ENCODE results near the gene PRKCH.

- TF ChIP-seq, protein P1, sequence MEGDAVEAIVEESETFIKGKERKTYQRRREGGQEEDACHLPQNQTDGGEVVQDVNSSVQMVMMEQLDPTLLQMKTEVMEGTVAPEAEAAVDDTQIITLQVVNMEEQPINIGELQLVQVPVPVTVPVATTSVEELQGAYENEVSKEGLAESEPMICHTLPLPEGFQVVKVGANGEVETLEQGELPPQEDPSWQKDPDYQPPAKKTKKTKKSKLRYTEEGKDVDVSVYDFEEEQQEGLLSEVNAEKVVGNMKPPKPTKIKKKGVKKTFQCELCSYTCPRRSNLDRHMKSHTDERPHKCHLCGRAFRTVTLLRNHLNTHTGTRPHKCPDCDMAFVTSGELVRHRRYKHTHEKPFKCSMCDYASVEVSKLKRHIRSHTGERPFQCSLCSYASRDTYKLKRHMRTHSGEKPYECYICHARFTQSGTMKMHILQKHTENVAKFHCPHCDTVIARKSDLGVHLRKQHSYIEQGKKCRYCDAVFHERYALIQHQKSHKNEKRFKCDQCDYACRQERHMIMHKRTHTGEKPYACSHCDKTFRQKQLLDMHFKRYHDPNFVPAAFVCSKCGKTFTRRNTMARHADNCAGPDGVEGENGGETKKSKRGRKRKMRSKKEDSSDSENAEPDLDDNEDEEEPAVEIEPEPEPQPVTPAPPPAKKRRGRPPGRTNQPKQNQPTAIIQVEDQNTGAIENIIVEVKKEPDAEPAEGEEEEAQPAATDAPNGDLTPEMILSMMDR (IDR thresholded peaks at IDR 0.05) = no peak
- TF ChIP-seq TCF7L2 (IDR thresholded peaks at IDR 0.05; ENCODE audit: low read depth, low read length) = no peak
- no peak for TF ChIP-seq POLR2AphosphoS5 (IDR thresholded peaks at IDR 0.05; ENCODE audit: low read depth, low read length)
- TF ChIP-seq, protein P2, sequence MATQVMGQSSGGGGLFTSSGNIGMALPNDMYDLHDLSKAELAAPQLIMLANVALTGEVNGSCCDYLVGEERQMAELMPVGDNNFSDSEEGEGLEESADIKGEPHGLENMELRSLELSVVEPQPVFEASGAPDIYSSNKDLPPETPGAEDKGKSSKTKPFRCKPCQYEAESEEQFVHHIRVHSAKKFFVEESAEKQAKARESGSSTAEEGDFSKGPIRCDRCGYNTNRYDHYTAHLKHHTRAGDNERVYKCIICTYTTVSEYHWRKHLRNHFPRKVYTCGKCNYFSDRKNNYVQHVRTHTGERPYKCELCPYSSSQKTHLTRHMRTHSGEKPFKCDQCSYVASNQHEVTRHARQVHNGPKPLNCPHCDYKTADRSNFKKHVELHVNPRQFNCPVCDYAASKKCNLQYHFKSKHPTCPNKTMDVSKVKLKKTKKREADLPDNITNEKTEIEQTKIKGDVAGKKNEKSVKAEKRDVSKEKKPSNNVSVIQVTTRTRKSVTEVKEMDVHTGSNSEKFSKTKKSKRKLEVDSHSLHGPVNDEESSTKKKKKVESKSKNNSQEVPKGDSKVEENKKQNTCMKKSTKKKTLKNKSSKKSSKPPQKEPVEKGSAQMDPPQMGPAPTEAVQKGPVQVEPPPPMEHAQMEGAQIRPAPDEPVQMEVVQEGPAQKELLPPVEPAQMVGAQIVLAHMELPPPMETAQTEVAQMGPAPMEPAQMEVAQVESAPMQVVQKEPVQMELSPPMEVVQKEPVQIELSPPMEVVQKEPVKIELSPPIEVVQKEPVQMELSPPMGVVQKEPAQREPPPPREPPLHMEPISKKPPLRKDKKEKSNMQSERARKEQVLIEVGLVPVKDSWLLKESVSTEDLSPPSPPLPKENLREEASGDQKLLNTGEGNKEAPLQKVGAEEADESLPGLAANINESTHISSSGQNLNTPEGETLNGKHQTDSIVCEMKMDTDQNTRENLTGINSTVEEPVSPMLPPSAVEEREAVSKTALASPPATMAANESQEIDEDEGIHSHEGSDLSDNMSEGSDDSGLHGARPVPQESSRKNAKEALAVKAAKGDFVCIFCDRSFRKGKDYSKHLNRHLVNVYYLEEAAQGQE (IDR thresholded peaks at IDR 0.05; ENCODE audit: insufficient read depth in 1 of 2, low read depth in 2 of 2, low read length in 1 of 2) = no peak
Measured at GRCh38 chr14:61566537-61567225, 245.3 kb downstream of the PRKCH start.

Measured in Panc1 (cell line).